BLaER1 treated with 17β-estradiol and CSF1 and Interleukin-3, amounts not matched to agents 10 nM and 100 nM (cell line): Measurements from ENCODE around the gene A3GALT2.

Experiments used
- H3K27ac ChIP-seq, 11 experiments: shearing (Covaris generic); formaldehyde crosslinking; 2 replicates each; pipeline ENCODE4 v1.8.1; 2022
- H3K27me3 ChIP-seq, 11 experiments: shearing (Covaris generic); formaldehyde crosslinking; 2 replicates each; pipeline ENCODE4 v1.8.1; 2022
- H3K36me3 ChIP-seq, 11 experiments: shearing (Covaris generic); formaldehyde crosslinking; 2 replicates each; pipeline ENCODE4 v1.8.1; 2022
- H3K4me1 ChIP-seq, 10 experiments: shearing (Covaris generic); formaldehyde crosslinking; 2 replicates each; pipeline ENCODE4 v1.8.1; 2022
- H3K4me2 ChIP-seq, 11 experiments: shearing (Covaris generic); formaldehyde crosslinking; 2 replicates each; pipeline ENCODE4 v1.8.1; 2022
- H3K4me3 ChIP-seq, 10 experiments: shearing (Covaris generic); formaldehyde crosslinking; 2 replicates each; pipeline ENCODE4 v1.8.1; 2022
- H3K9ac ChIP-seq, 11 experiments: shearing (Covaris generic); formaldehyde crosslinking; 2 replicates each; pipeline ENCODE4 v1.8.1; 2022
- H3K9me3 ChIP-seq, 11 experiments: shearing (Covaris generic); formaldehyde crosslinking; replicated peaks in 1 of 11; 2 replicates each; pipeline ENCODE4 v1.8.1; 2022
- H4K20me1 ChIP-seq, 11 experiments: shearing (Covaris generic); formaldehyde crosslinking; 2 replicates each; pipeline ENCODE4 v1.8.1; 2022
- Cebpa-rat ChIP-seq, 11 experiments: shearing (Covaris generic); IDR thresholded peaks; 2 replicates each; pipeline ENCODE4 v1.8.1; 2022

Gene A3GALT2

DNA sequence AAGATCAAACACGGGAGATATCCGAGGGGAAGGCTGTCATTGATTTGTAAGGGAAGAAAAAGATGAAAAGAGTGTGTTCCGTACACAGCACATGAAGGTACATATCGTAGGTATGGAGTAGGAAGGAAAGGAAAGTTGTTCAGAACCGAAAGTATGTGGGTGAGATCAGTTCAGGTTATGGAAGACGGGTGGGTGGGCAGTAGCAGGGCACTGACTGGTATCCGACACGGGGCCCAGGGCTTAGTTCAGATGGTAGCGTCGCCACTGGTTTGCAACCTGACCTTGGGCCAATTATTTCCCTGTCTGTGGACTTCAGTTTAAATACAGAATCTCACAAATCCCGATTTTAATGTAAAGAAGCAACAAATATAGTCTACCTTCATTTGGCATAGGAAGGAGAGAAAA lies 27.8 kb upstream of the A3GALT2 start:
- Histone ChIP-seq H3K9me3 (no peaks in the 10 kb centered on the region), H3K4me3 (peak overlapping the region; percentile 88 to 97 (median 92)), H3K27ac (peak overlapping the region; percentile 92 to 99 (median 98)), H3K4me2 (peak overlapping the region; percentile 88 to 98 (median 96)), H3K4me1 (peaks cover 48 to 71% (median 68%) of the 10 kb centered on the region in 10 experiments), H3K9ac (peak overlapping the region; percentile 98 to 100 (median 99)), H3K27me3 (no peaks in the 10 kb centered on the region), H3K36me3 (peaks cover under 1 to 31% (median 19%) of the 10 kb centered on the region in 11 experiments; a peak in 15 of 22 replicates), H4K20me1 (peaks cover 29 to 58% (median 50%) of the 10 kb centered on the region in 11 experiments; a peak in 20 of 22 replicates)
- no peak for TF ChIP-seq Cebpa-rat (IDR thresholded peaks at IDR 0.05)

DNA sequence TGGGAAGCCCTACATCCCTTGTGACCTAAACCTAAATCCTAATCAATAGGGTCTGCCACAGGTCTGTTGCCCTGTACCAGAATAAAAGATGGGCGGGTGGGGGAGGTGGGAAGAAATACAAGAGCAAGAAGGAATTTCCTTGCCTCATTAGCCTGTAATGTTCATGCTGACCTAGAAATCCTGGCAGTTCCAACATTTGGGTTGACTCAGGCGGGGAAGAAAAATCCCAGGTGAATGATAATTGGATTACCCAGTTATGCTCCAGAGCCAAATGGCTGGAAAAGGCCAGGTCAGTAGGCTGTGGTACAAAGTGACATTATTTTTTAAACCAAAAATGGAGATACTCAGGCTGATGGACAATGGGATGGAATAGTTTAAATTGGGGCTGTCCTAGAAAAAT lies 27.3 kb upstream of the A3GALT2 start:
- Histone ChIP-seq H3K4me2 (peak overlapping the region; percentile 88 to 98 (median 96)), H3K27ac (peak overlapping the region; percentile 92 to 99 (median 98); a peak in 21 of 22 replicates), H3K4me1 (peaks cover 53 to 72% (median 68%) of the 10 kb centered on the region in 10 experiments), H3K9me3 (no peaks in the 10 kb centered on the region), H4K20me1 (peaks cover 34 to 63% (median 55%) of the 10 kb centered on the region in 11 experiments; a peak in 20 of 22 replicates), H3K9ac (peak overlapping the region; percentile 98 to 100 (median 99)), H3K27me3 (no peaks in the 10 kb centered on the region), H3K36me3 (peaks cover 5 to 36% (median 24%) of the 10 kb centered on the region in 11 experiments; a peak in 19 of 22 replicates), H3K4me3 (peak overlapping the region; percentile 88 to 97 (median 92))
- TF ChIP-seq Cebpa-rat (IDR thresholded peaks at IDR 0.05) = no peak

DNA sequence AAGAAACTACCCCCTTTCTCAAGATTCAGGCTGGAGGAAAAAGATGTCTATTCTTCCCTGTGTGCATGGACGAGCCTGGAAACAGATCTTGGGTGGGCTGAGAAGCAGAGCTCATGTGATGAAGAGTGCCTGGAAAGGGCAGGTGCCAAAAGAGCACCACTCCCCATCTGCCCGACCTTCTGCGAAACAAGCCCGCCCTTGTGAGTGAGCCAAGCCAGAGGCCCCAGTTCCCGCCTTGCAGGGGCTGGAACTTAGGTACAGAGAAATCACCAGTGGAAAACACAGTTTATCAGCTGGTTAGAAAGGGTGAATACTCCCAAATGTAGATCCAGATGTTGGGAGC lies 26.7 kb upstream of the A3GALT2 start:
- no peaks in the 10 kb centered on the region for H3K27me3 ChIP-seq
- no peaks in the 10 kb centered on the region for H3K9me3 ChIP-seq
- H3K9ac ChIP-seq = peak overlapping the region; percentile 98 to 100 (median 99)
- H3K36me3 ChIP-seq = peaks cover 11 to 41% (median 30%) of the 10 kb centered on the region in 11 experiments; a peak in 19 of 22 replicates
- no peak for TF ChIP-seq Cebpa-rat (IDR thresholded peaks at IDR 0.05)
- peaks cover 38 to 69% (median 61%) of the 10 kb centered on the region in 11 experiments; a peak in 21 of 22 replicates for H4K20me1 ChIP-seq
- peak overlapping the region; percentile 92 to 99 (median 98); a peak in 21 of 22 replicates for H3K27ac ChIP-seq
- H3K4me1 ChIP-seq = peaks cover 58 to 78% (median 73%) of the 10 kb centered on the region in 10 experiments
- H3K4me2 ChIP-seq = peak overlapping the region; percentile 88 to 98 (median 96)
- H3K4me3 ChIP-seq = peak overlapping the region; percentile 88 to 97 (median 92)

DNA sequence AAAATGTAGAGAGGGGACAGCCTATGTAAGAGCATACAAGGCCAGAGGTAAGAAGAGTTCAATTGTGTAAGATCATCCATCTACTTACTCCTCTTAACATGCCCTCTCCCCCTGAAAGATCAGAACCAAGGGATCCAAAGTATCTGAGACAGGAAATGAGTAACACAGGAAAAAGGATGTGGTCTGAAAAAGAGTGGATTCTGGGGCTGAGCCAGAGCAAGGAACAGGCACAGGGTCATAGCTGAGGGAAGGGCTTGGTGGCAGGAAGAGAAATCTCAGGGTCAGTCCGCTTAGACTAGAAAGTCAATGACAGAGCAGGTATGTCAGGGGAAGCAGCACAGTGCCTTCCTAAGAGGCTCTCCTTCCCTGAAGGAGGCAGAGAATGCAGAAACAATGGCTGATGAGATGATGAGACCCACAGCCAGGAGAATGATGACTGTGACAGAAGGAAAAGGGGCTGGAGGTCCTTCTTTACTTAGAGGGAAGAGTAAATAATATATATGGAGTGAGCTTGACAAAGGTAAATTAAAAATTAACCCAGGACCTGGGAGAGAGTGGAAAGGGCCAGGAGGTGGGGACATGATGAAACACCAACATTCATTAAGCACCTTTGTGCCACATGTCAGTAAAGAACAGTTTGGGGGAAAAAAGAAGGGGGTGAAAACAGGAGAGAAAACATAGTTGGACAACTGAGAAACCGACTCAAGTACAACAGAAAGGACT lies 26.2 kb upstream of the A3GALT2 start:
- Histone ChIP-seq H3K9me3 (no peaks in the 10 kb centered on the region), H4K20me1 (peaks cover 44 to 74% (median 66%) of the 10 kb centered on the region in 11 experiments; a peak in 21 of 22 replicates), H3K4me3 (peak overlapping the region; percentile 88 to 97 (median 92)), H3K27me3 (no peaks in the 10 kb centered on the region), H3K4me1 (peaks cover 64 to 83% (median 78%) of the 10 kb centered on the region in 10 experiments), H3K36me3 (peaks cover 14 to 46% (median 33%) of the 10 kb centered on the region in 11 experiments; a peak in 19 of 22 replicates), H3K4me2 (peak overlapping the region; percentile 88 to 98 (median 96)), H3K27ac (peak overlapping the region; percentile 92 to 99 (median 98); a peak in 21 of 22 replicates), H3K9ac (peak overlapping the region; percentile 98 to 100 (median 99))
- no peak for TF ChIP-seq Cebpa-rat (IDR thresholded peaks at IDR 0.05)

DNA sequence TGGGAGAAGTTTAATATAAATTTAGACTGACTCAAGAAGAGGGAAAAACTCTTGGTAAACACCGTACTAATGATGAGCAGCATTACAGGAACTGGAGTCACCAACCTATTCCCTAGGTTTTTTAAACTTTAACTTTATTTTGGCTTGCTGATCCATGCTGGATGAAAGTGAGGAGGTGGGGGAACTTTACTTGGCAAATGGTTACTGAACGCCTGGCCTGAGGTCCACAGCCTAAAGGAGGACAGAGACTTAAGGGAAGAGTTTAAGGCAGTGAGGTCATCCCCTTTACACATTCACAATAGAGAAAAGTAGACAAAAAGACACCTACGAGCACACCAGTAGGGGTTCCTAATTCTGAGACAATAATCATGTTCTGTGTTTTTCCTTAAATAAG lies 25.6 kb upstream of the A3GALT2 start:
- peaks cover 69 to 86% (median 84%) of the 10 kb centered on the region in 10 experiments for H3K4me1 ChIP-seq
- peak overlapping the region; percentile 88 to 97 (median 92) for H3K4me3 ChIP-seq
- peak overlapping the region; percentile 98 to 100 (median 99) for H3K9ac ChIP-seq
- H3K9me3 ChIP-seq = no peaks in the 10 kb centered on the region
- TF ChIP-seq Cebpa-rat (IDR thresholded peaks at IDR 0.05) = no peak
- peak overlapping the region; percentile 92 to 99 (median 98); a peak in 21 of 22 replicates for H3K27ac ChIP-seq
- H4K20me1 ChIP-seq = peaks cover 48 to 80% (median 72%) of the 10 kb centered on the region in 11 experiments; a peak in 21 of 22 replicates
- H3K4me2 ChIP-seq = peak overlapping the region; percentile 88 to 98 (median 96)
- H3K27me3 ChIP-seq = no peaks in the 10 kb centered on the region
- H3K36me3 ChIP-seq = peaks cover 14 to 52% (median 39%) of the 10 kb centered on the region in 11 experiments; a peak in 19 of 22 replicates

DNA sequence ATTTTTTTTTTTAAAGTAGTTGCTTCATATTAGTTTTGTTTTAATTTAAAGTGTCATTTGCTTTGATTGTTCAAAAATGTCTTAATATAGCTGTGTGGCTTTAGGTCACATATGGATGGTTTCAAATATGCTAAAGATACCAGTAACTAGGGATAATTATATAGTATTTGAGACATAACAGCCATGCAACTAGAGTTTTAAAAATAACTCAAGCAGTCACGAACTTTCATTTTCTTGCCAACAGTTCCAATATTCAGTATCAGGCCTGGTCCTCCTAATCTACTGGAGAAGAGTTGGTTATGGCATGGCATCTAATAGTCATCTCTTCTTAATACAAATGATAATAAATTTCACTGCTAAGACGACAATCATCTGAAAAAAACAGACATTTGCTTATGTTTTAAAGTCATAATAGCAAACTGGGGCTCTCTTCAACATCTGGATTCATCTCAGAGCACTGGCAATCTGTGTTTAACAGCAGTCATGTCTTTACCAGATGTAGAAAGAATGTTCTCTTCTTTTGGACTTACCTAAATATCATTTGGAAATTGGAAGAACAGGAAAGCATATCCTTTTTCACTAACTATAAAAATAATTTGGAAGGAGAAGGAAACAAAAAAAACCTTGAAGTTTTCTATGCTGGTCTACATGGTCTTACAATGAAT lies 24.1 kb upstream of the A3GALT2 start:
- peaks cover 71 to 85% (median 84%) of the 10 kb centered on the region in 10 experiments for H3K4me1 ChIP-seq

DNA sequence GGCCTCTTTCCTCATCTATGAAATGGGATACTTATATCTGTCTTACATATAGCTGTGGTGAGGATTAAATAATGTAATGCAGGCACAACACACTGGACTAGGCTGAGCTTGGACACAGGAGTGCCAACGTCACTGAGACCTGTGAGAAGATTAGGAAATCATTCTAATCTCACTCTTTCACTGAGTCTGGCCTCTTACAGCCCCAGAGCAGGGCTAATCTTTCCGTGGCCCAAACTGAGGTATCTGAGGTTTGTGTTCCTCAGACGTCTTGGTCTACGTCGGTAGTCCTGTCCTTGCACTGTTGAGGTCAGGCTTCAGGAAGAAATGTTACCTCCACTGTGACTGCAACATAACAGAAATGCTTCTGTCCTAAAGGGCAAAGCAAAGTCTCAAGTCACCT lies 22.6 kb upstream of the A3GALT2 start:
- H4K20me1 ChIP-seq = peaks cover 62 to 100% (median 97%) of the 10 kb centered on the region in 11 experiments; a peak in 21 of 22 replicates
- H3K27ac ChIP-seq = peak overlapping the region in 10 of 11 experiments; percentile 20 to 99 (median 68); a peak in 15 of 22 replicates
- H3K4me3 ChIP-seq = 0 out of 20 replicates have a peak overlapping the region, but pooled peaks of 1 of the 10 experiments have one; percentile 5
- no peaks in the 10 kb centered on the region for H3K27me3 ChIP-seq
- no peak for TF ChIP-seq Cebpa-rat (IDR thresholded peaks at IDR 0.05)
- peak overlapping the region; percentile 88 to 98 (median 96) for H3K4me2 ChIP-seq
- peaks cover 85 to 100% (median 98%) of the 10 kb centered on the region in 10 experiments for H3K4me1 ChIP-seq
- H3K9me3 ChIP-seq = no peaks in the 10 kb centered on the region
- H3K36me3 ChIP-seq = peaks cover 14 to 74% (median 55%) of the 10 kb centered on the region in 11 experiments; a peak in 19 of 22 replicates
- H3K9ac ChIP-seq = peak overlapping the region in 8 of 11 experiments; percentile 2 to 56 (median 34); a peak in 9 of 22 replicates

More for the DNA sequence above, 24.1 kb upstream of the A3GALT2 start:
- Histone ChIP-seq H4K20me1 (peaks cover 54 to 95% (median 87%) of the 10 kb centered on the region in 11 experiments; a peak in 21 of 22 replicates), H3K4me3 (peak overlapping the region in 7 of 10 experiments; percentile 0 to 92 (median 10); a peak in 6 of 20 replicates), H3K27ac (peak overlapping the region in 10 of 11 experiments; percentile 5 to 99 (median 98); a peak in 21 of 22 replicates), H3K9ac (peak overlapping the region; percentile 3 to 57 (median 32); a peak in 17 of 22 replicates), H3K4me2 (peak overlapping the region; percentile 88 to 98 (median 96)), H3K9me3 (no peaks in the 10 kb centered on the region), H3K27me3 (no peaks in the 10 kb centered on the region), H3K36me3 (peaks cover 14 to 65% (median 51%) of the 10 kb centered on the region in 11 experiments; a peak in 19 of 22 replicates)
- no peak for TF ChIP-seq Cebpa-rat (IDR thresholded peaks at IDR 0.05)

DNA sequence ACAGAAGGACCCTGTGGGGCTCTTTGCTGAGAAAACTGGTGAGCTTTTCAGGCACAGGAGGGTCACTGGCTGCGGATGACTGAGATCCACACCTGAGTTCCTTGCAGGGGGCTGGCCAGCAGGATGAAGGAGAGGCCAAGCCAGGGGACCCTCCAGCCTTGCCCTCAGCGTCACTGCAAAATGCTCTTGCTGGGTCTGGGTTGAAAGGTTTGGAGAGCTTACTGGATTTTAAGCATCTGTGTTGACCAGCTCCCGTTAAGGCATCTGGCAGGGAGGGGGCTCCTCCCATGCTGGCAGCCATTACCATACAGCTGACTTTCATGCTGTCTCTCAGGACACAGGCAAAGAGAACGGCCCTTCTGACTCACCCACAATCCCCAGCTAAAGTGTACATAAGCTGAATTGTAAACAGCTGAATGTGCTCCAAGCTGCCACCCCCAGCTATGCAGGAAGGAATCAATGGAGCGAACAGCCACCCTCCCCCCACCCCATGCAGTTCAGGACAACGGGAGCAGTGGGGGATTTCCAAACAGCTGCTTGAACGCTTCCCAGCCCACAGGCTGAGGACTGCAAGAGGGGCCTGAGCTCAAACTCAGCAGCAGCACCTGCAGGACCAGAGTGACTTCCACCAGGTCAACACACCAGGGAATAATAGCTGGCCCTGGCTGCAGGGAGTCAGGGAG lies 21.3 kb upstream of the A3GALT2 start:
- Histone ChIP-seq H3K4me3 (peak overlapping the region in 7 of 10 experiments; percentile 1 to 40 (median 12); a peak in 13 of 20 replicates), H3K36me3 (peaks cover 14 to 80% (median 60%) of the 10 kb centered on the region in 11 experiments; a peak in 19 of 22 replicates), H4K20me1 (peaks cover 52 to 100% (median 97%) of the 10 kb centered on the region in 11 experiments; a peak in 21 of 22 replicates), H3K4me2 (peak overlapping the region; percentile 88 to 98 (median 96)), H3K9me3 (no peaks in the 10 kb centered on the region), H3K9ac (peak overlapping the region; percentile 45 to 72 (median 64); a peak in 20 of 22 replicates), H3K27me3 (no peaks in the 10 kb centered on the region), H3K4me1 (peaks cover 95 to 100% (median 99%) of the 10 kb centered on the region in 10 experiments), H3K27ac (peak overlapping the region; percentile 47 to 99 (median 86))
- no peak for TF ChIP-seq Cebpa-rat (IDR thresholded peaks at IDR 0.05)
